ENCODE results near the gene HUWE1. TPM values are rescaled to one million over a fixed set of nuclear protein-coding genes. Genes with fewer than 3 reads are reported as not detected.

Gene HUWE1
- total RNA-seq, 4 donors from 2014 or later, result 76.6 to 112 (median 101) TPM

DNA sequence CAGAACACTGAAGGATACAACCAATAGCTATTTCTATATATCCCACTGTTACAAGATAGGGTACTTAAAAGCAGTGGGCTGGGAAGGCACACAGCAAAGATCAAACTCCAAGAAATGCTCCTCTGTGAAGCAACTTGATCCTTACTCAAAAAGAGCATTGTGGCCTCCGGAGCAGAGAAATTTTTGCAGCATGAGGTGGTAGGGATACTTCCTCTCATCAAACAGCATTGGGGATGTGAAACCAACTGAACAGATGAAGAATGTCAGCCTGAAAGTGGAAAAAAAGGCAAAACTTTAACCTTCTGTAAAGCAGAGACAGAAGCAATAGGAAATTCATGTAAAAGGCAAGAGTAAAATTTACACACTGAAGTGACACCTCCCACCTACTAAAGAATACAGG, 92.2 kb downstream of the HUWE1 start:
- intact Hi-C loops (cut with DNase I), result no loop called here
- Histone ChIP-seq H3K4me1 (no peaks in the 10 kb centered on the region), H3K4me3 (no peak overlapping the region), H3K9me3 (no peaks in the 10 kb centered on the region), H3K27ac (no peak overlapping the region), H3K27me3 (no peaks in the 10 kb centered on the region), H3K36me3 (peaks cover 0 to 92% (median 4%) of the 10 kb centered on the region in 3 donors)
- WGBS, 2 donors, result 63% methylated on average over 1 of the region's 1 CpG; no CpG with 5 or more reads in 1 of the 2 donors
- DNase-seq, result no peak
- TF ChIP-seq, protein P1, sequence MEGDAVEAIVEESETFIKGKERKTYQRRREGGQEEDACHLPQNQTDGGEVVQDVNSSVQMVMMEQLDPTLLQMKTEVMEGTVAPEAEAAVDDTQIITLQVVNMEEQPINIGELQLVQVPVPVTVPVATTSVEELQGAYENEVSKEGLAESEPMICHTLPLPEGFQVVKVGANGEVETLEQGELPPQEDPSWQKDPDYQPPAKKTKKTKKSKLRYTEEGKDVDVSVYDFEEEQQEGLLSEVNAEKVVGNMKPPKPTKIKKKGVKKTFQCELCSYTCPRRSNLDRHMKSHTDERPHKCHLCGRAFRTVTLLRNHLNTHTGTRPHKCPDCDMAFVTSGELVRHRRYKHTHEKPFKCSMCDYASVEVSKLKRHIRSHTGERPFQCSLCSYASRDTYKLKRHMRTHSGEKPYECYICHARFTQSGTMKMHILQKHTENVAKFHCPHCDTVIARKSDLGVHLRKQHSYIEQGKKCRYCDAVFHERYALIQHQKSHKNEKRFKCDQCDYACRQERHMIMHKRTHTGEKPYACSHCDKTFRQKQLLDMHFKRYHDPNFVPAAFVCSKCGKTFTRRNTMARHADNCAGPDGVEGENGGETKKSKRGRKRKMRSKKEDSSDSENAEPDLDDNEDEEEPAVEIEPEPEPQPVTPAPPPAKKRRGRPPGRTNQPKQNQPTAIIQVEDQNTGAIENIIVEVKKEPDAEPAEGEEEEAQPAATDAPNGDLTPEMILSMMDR (IDR thresholded peaks at IDR 0.05), result no peak
- TF ChIP-seq POLR2A (IDR thresholded peaks at IDR 0.05), result no peak

DNA sequence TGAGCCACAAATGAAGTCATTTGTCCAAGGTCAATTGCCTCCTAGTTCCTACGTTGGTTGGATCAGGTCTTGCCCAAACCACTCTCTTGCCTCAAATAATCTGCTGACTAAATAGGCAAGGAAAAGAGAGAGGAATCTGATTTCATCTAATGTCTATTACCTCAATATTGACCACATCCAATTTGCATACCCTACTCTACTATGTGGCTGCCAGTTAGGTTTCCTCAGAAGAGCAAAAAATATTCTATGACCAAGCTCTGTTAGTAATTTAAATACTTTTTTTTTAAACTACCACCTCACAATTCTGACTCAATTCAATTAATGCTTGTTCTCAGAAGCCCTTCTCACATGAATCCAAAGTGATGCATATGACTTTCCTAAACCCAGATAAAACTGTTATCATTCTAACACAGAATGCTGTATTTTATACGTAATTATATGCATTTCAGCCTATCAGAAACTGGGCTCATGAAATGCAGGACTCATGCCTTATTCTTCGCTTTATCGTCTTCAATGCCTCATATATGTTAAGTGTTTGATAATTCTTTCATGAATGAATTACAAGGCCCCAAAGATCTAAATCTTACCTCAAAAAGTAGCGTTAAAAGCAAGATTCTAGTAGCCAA, 98.6 kb downstream of the HUWE1 start:
- no peak for DNase-seq
- peaks cover 0 to 100% (median 8%) of the 10 kb centered on the region in 3 donors for H3K36me3 ChIP-seq
- no peaks in the 10 kb centered on the region for H3K9me3 ChIP-seq
- no peak for TF ChIP-seq POLR2A (IDR thresholded peaks at IDR 0.05)
- TF ChIP-seq, protein P1 (IDR thresholded peaks at IDR 0.05), result no peak
- no peaks in the 10 kb centered on the region for H3K4me1 ChIP-seq
- WGBS, 2 donors, result 78 to 96% methylated on average over 5 of the region's 5 CpGs
- no peak overlapping the region for H3K27ac ChIP-seq
- no peak overlapping the region for H3K4me3 ChIP-seq
- intact Hi-C loops (cut with DNase I), result no loop called here
- no peaks in the 10 kb centered on the region for H3K27me3 ChIP-seq

DNA sequence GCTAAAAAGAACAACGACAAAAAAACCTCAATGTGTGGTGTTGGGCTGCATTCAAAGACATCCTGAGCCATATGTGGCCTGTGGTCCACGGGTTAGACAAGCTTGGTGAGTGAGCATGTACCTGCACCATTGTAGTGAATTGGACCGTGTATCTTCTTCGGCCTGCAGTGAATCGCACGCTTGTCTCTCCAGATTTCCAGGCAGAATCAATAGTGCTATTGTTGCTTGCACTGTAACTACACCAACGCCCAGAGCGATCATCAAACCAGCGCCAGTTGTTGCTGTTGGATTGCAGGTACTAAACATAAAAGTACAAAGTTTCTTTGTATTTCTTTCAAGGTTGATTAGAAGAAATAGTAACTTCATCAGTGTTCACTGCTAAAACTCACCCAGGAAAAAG, 101.6 kb downstream of the HUWE1 start:
- WGBS, 2 donors, result 86 to 95% methylated on average over 7 to 9 of the region's 9 CpGs
- intact Hi-C loops (cut with DNase I), result no loop called here
- Histone ChIP-seq H3K9me3 (no peaks in the 10 kb centered on the region), H3K36me3 (peaks cover 0 to 100% (median 12%) of the 10 kb centered on the region in 3 donors), H3K27ac (no peak overlapping the region), H3K4me1 (no peaks in the 10 kb centered on the region), H3K4me3 (no peak overlapping the region), H3K27me3 (no peaks in the 10 kb centered on the region)
- TF ChIP-seq, protein P1 (IDR thresholded peaks at IDR 0.05), result no peak
- TF ChIP-seq POLR2A (IDR thresholded peaks at IDR 0.05), result no peak
- no peak for DNase-seq

DNA sequence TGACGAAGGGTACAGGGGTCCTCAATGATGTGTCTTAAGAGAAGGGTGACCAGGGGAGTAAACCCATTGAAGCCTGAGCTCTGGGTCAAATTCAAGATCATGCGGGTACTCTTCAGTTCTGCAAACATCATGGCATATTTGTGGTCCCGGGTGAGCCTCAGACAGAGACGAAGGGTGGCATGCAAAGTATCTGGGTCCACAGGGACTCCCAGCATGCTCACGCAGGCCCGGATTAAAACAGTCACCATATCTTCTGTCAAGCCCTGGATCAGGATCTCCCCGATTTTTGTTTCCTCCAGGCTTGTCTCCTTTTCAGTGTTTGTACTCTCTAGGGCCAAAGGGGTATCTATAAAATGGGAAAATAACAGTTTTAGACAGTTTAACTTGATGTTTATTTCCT, 102.9 kb downstream of the HUWE1 start:
- H3K36me3 ChIP-seq, result peaks cover 0 to 87% (median 12%) of the 10 kb centered on the region in 3 donors
- WGBS, 2 donors, result 63 to 97% methylated on average over 5 to 6 of the region's 7 CpGs

More for the DNA sequence above, 102.9 kb downstream of the HUWE1 start:
- Histone ChIP-seq H3K27ac (no peak overlapping the region), H3K9me3 (no peaks in the 10 kb centered on the region), H3K4me3 (no peak overlapping the region), H3K4me1 (no peaks in the 10 kb centered on the region), H3K27me3 (no peaks in the 10 kb centered on the region)
- intact Hi-C loops (cut with DNase I), result no loop called here
- DNase-seq, result no peak
- no peak for TF ChIP-seq POLR2A (IDR thresholded peaks at IDR 0.05)
- TF ChIP-seq, protein P1 (IDR thresholded peaks at IDR 0.05), result no peak
